GM23248 (cell line): ENCODE data around the gene HOXD12. TPM values are rescaled to one million over a fixed set of nuclear protein-coding genes. Genes with fewer than 3 reads are reported as not detected.

ENCODE experiments used
- DNase-seq: peaks from one replicate; pipeline ENCODE4 v3.0.0-alpha.2; 2015
- H2AFZ ChIP-seq: fragments of 200-600 bp; sonication (generic); 2 replicates; pipeline ENCODE4 v1.6.1; 2016; ENCODE audit warnings: antibody characterized with exemption
- H3F3A ChIP-seq: fragments of 200-600 bp; sonication (generic); 2 replicates; pipeline ENCODE4 v1.6.1; 2016; ENCODE audit warnings: mild to moderate bottlenecking, antibody characterized with exemption, mixed run types; ENCODE audit not compliant: insufficient read depth
- H3K27ac ChIP-seq: fragments of 200-600 bp; sonication (generic); 2 replicates; pipeline ENCODE4 v1.5.1; 2016; ENCODE audit warnings: mild to moderate bottlenecking
- H3K27me3 ChIP-seq: fragments of 200-600 bp; sonication (generic); replicated peaks from 2 replicates; pipeline ENCODE4 v1.6.1; 2016; ENCODE audit warnings: mild to moderate bottlenecking; ENCODE audit not compliant: insufficient read depth
- H3K36me3 ChIP-seq: fragments of 200-600 bp; sonication (generic); 2 replicates; pipeline ENCODE4 v1.6.1; 2016; ENCODE audit warnings: low read depth, mild to moderate bottlenecking
- H3K4me1 ChIP-seq: fragments of 200-600 bp; sonication (generic); 2 replicates; pipeline ENCODE4 v1.6.1; 2016; ENCODE audit warnings: mild to moderate bottlenecking; ENCODE audit not compliant: insufficient read depth
- H3K4me2 ChIP-seq: fragments of 200-600 bp; sonication (generic); one replicate; pipeline ENCODE4 v1.6.1; 2016; ENCODE audit warnings: mild to moderate bottlenecking; ENCODE audit not compliant: unreplicated experiment
- H3K4me3 ChIP-seq: fragments of 200-600 bp; sonication (generic); 2 replicates; pipeline ENCODE4 v1.5.1; 2016; ENCODE audit warnings: mild to moderate bottlenecking
- H3K79me2 ChIP-seq: fragments of 200-600 bp; sonication (generic); 2 replicates; pipeline ENCODE4 v1.6.1; 2016; ENCODE audit warnings: mild to moderate bottlenecking; ENCODE audit not compliant: insufficient read depth
- H3K9ac ChIP-seq: fragments of 200-600 bp; sonication (generic); 2 replicates; pipeline ENCODE4 v1.6.1; 2016; ENCODE audit warnings: mild to moderate bottlenecking
- H3K9me2 ChIP-seq: fragments of 200-600 bp; sonication (generic); 2 replicates; pipeline ENCODE4 v1.6.1; 2016; ENCODE audit warnings: mixed run types, mild to moderate bottlenecking, moderate library complexity; ENCODE audit not compliant: insufficient read depth
- H3K9me3 ChIP-seq: fragments of 200-600 bp; sonication (generic); one replicate; pipeline ENCODE4 v1.6.1; 2017; ENCODE audit warnings: low read depth
- H4K20me1 ChIP-seq: fragments of 200-600 bp; sonication (generic); 2 replicates; pipeline ENCODE4 v1.6.0; 2016; ENCODE audit not compliant: insufficient read depth
- EZH2 ChIP-seq: fragments of 200-600 bp; sonication (generic); IDR thresholded peaks from 2 replicates; pipeline ENCODE4 v1.6.1; 2018; ENCODE audit warnings: antibody characterized with exemption, mild to moderate bottlenecking; ENCODE audit not compliant: insufficient read depth, poor library complexity, severe bottlenecking
- EZH2phosphoT487 ChIP-seq: fragments of 200-600 bp; sonication (generic); IDR thresholded peaks from 2 replicates; pipeline ENCODE4 v1.6.1; 2018; ENCODE audit warnings: antibody characterized with exemption, moderate library complexity, mild to moderate bottlenecking, low read depth; ENCODE audit not compliant: insufficient read depth
- WGBS, 2 experiments: methylation state at CpG; one replicate each; pipeline ENCODE4 v1.1.6; 2015 to 2017; ENCODE audit warnings: low lambda C conversion rate in 2 of 2, low coverage in 1 of 2; ENCODE audit errors: missing lambda C conversion rate in 2 of 2; 5-methylcytosine and 5-hydroxymethylcytosine counted together
- in situ Hi-C: fragments of 300-500 bp; cut with MboI; formaldehyde crosslinking; loops from 2 replicates; pipeline ENCODE4 v1.15.0; 2020
- polyA plus RNA-seq: library from polyadenylated mRNA; unstranded; fragments of >200 nt; fragmentation: Nextera tagmentation; extraction: Ambion mirVana; gene quantifications from 2 replicates; pipeline ENCODE4 v1.2.1, GENCODE V29; 2016
- total RNA-seq: library from RNA; depleted of rRNA; stranded (reverse); fragments of >200 nt; shearing (Covaris generic); gene quantifications from 2 replicates; pipeline ENCODE4 v1.2.3, GENCODE V29; 2014

The HOXD12 gene
- total and polyA plus RNA-seq, 2 experiments from 2014 or later: 0.19 to 0.22 TPM

DNA sequence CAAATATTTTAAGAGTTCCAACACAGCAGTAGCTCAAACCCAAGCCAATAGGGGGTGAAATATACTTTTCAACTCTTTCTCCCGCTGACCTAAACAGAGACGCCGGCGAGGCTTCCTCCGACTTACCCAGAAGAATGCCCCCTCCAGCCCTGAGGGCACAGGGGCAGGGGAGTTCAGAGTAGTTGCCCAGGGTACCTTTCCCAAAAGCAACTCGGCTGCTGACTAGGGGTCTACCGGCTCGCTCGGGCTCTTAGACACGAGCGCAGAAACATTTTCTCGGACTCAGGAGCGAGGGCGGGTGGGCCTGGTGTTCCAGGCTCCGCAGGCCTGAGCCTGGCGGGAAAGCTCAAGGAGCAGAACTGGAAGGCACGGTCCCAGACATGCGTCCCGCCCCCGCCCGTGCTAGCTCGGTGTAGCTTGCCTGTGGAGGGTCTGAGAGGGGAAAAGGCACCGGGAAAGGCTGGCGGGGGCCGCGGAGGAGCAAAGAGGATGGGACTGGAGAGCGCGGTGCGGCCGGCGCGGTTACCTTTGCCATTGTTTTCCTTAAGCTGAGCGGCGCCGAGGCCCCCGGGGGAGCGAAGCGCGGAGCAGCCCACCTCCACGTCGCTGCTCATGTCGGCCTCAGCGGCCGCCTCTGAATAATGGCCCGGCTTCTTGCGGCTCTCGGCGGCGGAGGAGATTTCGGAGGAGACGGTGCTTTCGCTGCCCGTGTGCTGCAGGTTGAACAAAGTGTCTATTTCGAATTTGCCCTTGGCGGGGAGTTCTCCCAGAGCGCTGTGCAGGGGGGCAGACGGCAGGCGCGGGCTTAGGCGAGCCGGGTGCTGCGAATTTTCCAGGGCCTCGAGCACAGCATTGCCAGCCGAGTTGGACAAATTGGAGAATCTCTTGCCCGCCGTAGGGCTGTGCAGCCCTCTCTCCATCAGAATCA, 16.5 kb upstream of the HOXD12 start:
- no peak for DNase-seq
- H3K9me3 ChIP-seq: no peaks in the 10 kb centered on the region
- no peak overlapping the region for H3K27ac ChIP-seq
- H3K4me3 ChIP-seq: no peak overlapping the region
- no peaks in the 10 kb centered on the region for H3K4me1 ChIP-seq
- in situ Hi-C loops: no loop called here
- H3K79me2 ChIP-seq: no peaks in the 10 kb centered on the region
- H3K9me2 ChIP-seq: no peaks in the 10 kb centered on the region
- peak; percentile 48 for TF ChIP-seq EZH2
- TF ChIP-seq EZH2phosphoT487: no peak
- H3K36me3 ChIP-seq: no peaks in the 10 kb centered on the region
- H3K4me2 ChIP-seq: no peak overlapping the region
- no peak overlapping the region for H3K9ac ChIP-seq
- H4K20me1 ChIP-seq: no peaks in the 10 kb centered on the region
- no peak overlapping the region for H2AFZ ChIP-seq
- H3F3A ChIP-seq: no peaks in the 10 kb centered on the region
- H3K27me3 ChIP-seq: peaks cover 80% of the 10 kb centered on the region
- 14 to 16% methylated on average over 57 to 66 of the region's 66 CpGs for WGBS, 2 experiments

DNA sequence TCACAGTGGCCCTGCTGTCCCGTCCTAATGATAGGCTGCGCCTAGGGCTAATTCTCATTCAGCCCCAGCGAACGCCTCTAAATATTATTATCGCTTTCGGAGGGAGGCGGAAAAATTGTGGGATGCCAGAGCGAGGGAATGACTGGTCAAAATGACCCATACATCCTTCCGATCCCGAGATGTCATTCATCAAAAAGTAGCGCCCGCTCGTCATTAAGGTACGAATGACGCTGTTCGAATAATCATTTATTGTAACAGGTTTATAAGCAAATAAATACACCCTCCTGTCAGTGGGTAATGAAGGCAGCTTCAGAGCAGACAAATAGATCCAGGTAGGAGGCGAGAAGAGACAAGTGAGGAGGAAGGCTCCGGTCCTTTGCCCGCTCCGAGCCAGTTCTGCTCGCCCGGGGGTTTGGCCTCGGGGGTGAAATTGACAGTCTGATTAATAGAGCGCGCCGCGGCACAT, 15.8 kb upstream of the HOXD12 start, which contains the start of gene EVX2:
Gene EVX2 (minus strand): TSS at position 167 of the 466 bp plus-strand sequence. CDS start 186 bp downstream, outside the sequence.
- TF ChIP-seq EZH2phosphoT487: 0 out of 2 replicates have a peak, but pooled peaks have one; percentile 21
- TF ChIP-seq EZH2: peak; percentile 82
- no peaks in the 10 kb centered on the region for H4K20me1 ChIP-seq
- H3K4me2 ChIP-seq: peak within 1 kb of the TSS; percentile 15
- no peaks in the 10 kb centered on the region for H3K9me3 ChIP-seq
- in situ Hi-C loops: no loop called here
- no peaks in the 10 kb centered on the region for H3K4me1 ChIP-seq
- H3K9me2 ChIP-seq: no peaks in the 10 kb centered on the region
- peaks cover 73% of the 10 kb centered on the region for H3K27me3 ChIP-seq
- H3K79me2 ChIP-seq: no peaks in the 10 kb centered on the region
- no peak within 1 kb of the TSS for H3K4me3 ChIP-seq
- H2AFZ ChIP-seq: no peak within 1 kb of the TSS
- H3K27ac ChIP-seq: no peak within 1 kb of the TSS
- H3F3A ChIP-seq: no peaks in the 10 kb centered on the region
- H3K9ac ChIP-seq: no peak within 1 kb of the TSS
- no peaks in the 10 kb centered on the region for H3K36me3 ChIP-seq
- no peak for DNase-seq
- WGBS, 2 experiments: 40 to 44% methylated on average over 27 of the region's 27 CpGs

DNA sequence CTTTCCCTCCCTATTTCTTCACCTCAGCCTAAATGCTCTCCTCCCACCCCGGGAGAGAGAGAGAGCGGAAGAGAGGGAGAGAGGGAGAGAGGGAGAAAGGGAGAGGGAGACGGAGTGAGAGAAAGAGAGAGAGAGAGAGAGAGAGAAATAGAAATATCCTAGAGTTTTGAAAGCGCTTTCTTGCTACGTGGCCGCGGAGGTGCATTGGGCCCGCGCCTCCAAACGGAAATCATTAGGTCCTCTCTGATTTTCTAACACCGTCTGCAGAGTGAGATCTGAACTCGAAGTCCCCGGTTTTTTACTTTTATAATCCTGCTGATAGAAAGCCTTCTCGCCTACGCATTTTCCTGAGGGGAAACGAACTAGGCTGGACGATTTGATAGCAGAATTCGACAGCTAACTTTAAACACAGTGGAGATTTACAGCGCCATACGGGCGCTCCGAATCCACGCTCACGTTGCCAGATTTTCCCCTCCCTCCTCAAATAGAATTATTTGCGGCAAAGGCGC, 14.9 kb upstream of the HOXD12 start:
- H3K79me2 ChIP-seq: no peaks in the 10 kb centered on the region
- H3K9me3 ChIP-seq: no peaks in the 10 kb centered on the region
- H3K4me2 ChIP-seq: peak overlapping the region; percentile 15
- H3K27me3 ChIP-seq: peaks cover 69% of the 10 kb centered on the region
- WGBS, 2 experiments: 7 to 8% methylated on average over 25 to 26 of the region's 26 CpGs
- no peak overlapping the region for H3K4me3 ChIP-seq
- H3K27ac ChIP-seq: no peak overlapping the region
- no peak overlapping the region for H3K9ac ChIP-seq
- DNase-seq: peak; percentile 50
- H3K36me3 ChIP-seq: no peaks in the 10 kb centered on the region
- no peaks in the 10 kb centered on the region for H3F3A ChIP-seq
- peak; percentile 60; the same call in 1 of the 2 replicates for TF ChIP-seq EZH2phosphoT487
- peak; percentile 96 for TF ChIP-seq EZH2
- H2AFZ ChIP-seq: no peak overlapping the region
- no peaks in the 10 kb centered on the region for H3K4me1 ChIP-seq
- in situ Hi-C loops: no loop called here
- H3K9me2 ChIP-seq: no peaks in the 10 kb centered on the region
- no peaks in the 10 kb centered on the region for H4K20me1 ChIP-seq

DNA sequence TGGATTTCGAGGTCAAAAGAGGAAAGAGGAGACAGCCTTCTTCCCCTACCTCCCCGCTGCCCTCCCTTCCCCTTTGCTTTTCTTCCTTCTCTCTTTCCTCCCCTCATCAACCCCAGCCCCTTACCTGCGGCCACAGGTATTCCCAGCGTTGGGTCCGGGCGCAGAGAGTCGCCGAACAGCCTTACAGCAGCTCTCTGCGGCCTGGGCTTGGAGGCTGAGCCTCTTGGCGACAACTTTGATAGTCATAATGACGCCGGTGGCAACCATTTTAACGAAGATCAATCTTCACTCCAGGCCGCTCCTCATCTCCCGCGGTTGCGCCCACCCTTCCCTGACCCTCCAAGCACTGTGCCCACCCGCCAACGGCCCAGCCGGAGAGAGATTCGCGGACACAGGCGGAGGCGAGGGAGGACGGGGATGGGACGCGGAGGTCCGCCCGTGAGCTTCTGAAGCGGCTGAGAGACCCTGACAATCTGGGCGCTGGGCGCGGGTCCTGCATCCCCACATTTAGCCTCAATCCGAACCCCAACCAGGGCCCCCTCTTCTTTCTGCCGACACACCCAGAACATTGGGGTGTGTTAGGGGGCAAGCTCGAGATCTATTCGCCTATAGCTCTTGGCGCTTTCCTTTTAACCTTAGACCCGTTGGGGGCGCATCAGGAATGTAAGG, 14.3 kb upstream of the HOXD12 start:
- Histone ChIP-seq H3K79me2 (no peaks in the 10 kb centered on the region), H3K4me2 (no peak overlapping the region), H3K9me3 (no peaks in the 10 kb centered on the region), H3K27ac (no peak overlapping the region), H3K4me3 (0 out of 2 replicates have a peak overlapping the region, but pooled peaks have one; percentile 46), H3K36me3 (no peaks in the 10 kb centered on the region), H4K20me1 (no peaks in the 10 kb centered on the region), H3K9ac (no peak overlapping the region), H3K4me1 (no peaks in the 10 kb centered on the region), H2AFZ (no peak overlapping the region), H3F3A (no peaks in the 10 kb centered on the region), H3K9me2 (no peaks in the 10 kb centered on the region), H3K27me3 (peaks cover 73% of the 10 kb centered on the region)
- no peak for DNase-seq
- TF ChIP-seq EZH2phosphoT487 (no peak), EZH2 (no peak)
- in situ Hi-C loops: no loop called here
- 23 to 24% methylated on average over 35 to 39 of the region's 40 CpGs for WGBS, 2 experiments
